Measurements from ENCODE around the gene RMP24.

The RMP24 gene

DNA sequence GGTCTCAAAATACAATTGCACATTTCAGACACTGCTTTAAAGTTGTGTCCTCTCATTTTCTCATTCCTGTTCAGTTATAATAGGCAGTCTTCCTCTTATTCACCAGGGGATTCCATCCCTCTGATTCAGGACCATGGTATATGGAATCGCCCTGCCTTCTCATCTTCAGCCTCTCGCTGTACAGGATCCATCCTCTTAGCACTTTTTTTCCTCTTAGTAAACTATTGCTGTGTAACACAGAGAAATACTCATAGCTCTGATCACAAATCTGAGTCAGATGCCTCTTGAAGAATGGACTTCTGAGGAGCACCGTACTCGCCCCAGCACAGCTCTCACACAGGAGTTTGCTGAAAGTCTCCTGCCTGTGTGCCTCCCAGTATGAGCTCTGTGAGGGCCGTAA, 11.3 kb downstream of the RMP24 start:
- DNase-seq, result no peak
- peaks cover 10 to 12% of the 10 kb centered on the region in 2 donors for H3K4me1 ChIP-seq (ENCODE audit: control insufficient read depth in 1 of 2, insufficient read depth in 2 of 2, low read length in 2 of 2)
- H3K27ac Mint-ChIP-seq, result no peak overlapping the region
- no peak overlapping the region for H3K9ac ChIP-seq (ENCODE audit: insufficient read depth, low read length, poor library complexity, severe bottlenecking)
- no peaks in the 10 kb centered on the region for H3K9me3 ChIP-seq (replicated peaks in 1 of 2; ENCODE audit: control insufficient read depth in 1 of 2, insufficient read depth in 1 of 2, low read length in 2 of 2)
- no peaks in the 10 kb centered on the region for H3K27me3 ChIP-seq (ENCODE audit: control insufficient read depth in 2 of 2, insufficient read depth in 2 of 2, low read length in 2 of 2)
- H3K4me1 Mint-ChIP-seq, result peaks cover 13% of the 10 kb centered on the region
- no peaks in the 10 kb centered on the region for H3K9me3 Mint-ChIP-seq
- 100% methylated on average over 2 of the region's 5 CpGs for WGBS (ENCODE audit: insufficient coverage)
- H3K27ac ChIP-seq (ENCODE audit: low read depth in 1 of 2, low read length in 2 of 2), result no peak overlapping the region
- peaks cover 26 to 57% of the 10 kb centered on the region in 2 donors for H3K36me3 ChIP-seq (replicated peaks in 1 of 2; ENCODE audit: control insufficient read depth in 1 of 2, insufficient read depth in 2 of 2, low read length in 2 of 2)
- H3K79me2 ChIP-seq (ENCODE audit: insufficient read depth, low read length), result no peaks in the 10 kb centered on the region
- H2AFZ ChIP-seq (ENCODE audit: insufficient read depth, low read depth, low read length, poor library complexity, severe bottlenecking), result no peak overlapping the region
- H3K4me2 ChIP-seq (replicated peaks; ENCODE audit: extremely low read depth, low read length, poor library complexity, severe bottlenecking), result no peak overlapping the region
- TF ChIP-seq, protein P1, sequence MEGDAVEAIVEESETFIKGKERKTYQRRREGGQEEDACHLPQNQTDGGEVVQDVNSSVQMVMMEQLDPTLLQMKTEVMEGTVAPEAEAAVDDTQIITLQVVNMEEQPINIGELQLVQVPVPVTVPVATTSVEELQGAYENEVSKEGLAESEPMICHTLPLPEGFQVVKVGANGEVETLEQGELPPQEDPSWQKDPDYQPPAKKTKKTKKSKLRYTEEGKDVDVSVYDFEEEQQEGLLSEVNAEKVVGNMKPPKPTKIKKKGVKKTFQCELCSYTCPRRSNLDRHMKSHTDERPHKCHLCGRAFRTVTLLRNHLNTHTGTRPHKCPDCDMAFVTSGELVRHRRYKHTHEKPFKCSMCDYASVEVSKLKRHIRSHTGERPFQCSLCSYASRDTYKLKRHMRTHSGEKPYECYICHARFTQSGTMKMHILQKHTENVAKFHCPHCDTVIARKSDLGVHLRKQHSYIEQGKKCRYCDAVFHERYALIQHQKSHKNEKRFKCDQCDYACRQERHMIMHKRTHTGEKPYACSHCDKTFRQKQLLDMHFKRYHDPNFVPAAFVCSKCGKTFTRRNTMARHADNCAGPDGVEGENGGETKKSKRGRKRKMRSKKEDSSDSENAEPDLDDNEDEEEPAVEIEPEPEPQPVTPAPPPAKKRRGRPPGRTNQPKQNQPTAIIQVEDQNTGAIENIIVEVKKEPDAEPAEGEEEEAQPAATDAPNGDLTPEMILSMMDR (IDR thresholded peaks at IDR 0.05), result no peak
- H3K4me3 ChIP-seq (replicated peaks in 1 of 3; ENCODE audit: low read depth in 2 of 3, low read length in 3 of 3), result no peak overlapping the region
- no peaks in the 10 kb centered on the region for H3K27me3 Mint-ChIP-seq (ENCODE audit: low read depth in 3 of 3)
- peaks cover 37 to 39% of the 10 kb centered on the region in 2 donors for H3K36me3 Mint-ChIP-seq
- H4K20me1 ChIP-seq (ENCODE audit: insufficient read depth, low read length), result no peaks in the 10 kb centered on the region
- no peak overlapping the region for H3K4me3 Mint-ChIP-seq
- intact Hi-C loops (cut with micrococcal nuclease), result no loop called here

DNA sequence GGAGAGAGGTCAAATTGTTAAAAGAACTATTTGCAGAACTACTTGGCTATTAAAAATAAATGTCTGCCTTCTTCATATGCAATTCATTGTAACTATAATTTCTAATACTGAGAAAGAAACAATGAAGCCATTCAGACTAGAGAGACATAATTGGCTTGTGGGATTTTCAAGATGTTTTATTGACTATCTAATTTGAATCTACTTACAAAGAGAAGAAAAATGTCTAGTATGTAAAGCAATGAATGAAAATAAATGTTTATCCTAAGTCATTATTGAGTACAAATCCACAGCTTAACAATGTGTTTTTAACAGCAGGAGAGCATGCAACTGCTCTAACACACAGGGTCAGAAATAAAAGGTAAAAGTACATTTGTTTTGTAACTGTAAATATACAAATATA, 19.2 kb downstream of the RMP24 start:
- peaks cover 18 to 59% of the 10 kb centered on the region in 2 donors for H3K36me3 ChIP-seq (replicated peaks in 1 of 2; ENCODE audit: control insufficient read depth in 1 of 2, insufficient read depth in 2 of 2, low read length in 2 of 2)
- no peak overlapping the region for H3K4me3 ChIP-seq (replicated peaks in 1 of 3; ENCODE audit: low read depth in 2 of 3, low read length in 3 of 3)
- intact Hi-C loops (cut with micrococcal nuclease), result no loop called here
- Mint-ChIP-seq H3K27ac (no peak overlapping the region), H3K4me3 (no peak overlapping the region), H3K36me3 (peaks cover 35 to 36% of the 10 kb centered on the region in 2 donors), H3K4me1 (peaks cover 2% of the 10 kb centered on the region), H3K27me3 (ENCODE audit: low read depth in 3 of 3) (no peaks in the 10 kb centered on the region), H3K9me3 (no peaks in the 10 kb centered on the region)
- H3K9me3 ChIP-seq (replicated peaks in 1 of 2; ENCODE audit: control insufficient read depth in 1 of 2, insufficient read depth in 1 of 2, low read length in 2 of 2), result no peaks in the 10 kb centered on the region
- no peaks in the 10 kb centered on the region for H3K4me1 ChIP-seq (ENCODE audit: control insufficient read depth in 1 of 2, insufficient read depth in 2 of 2, low read length in 2 of 2)
- no peak overlapping the region for H3K9ac ChIP-seq (ENCODE audit: insufficient read depth, low read length, poor library complexity, severe bottlenecking)
- H3K27ac ChIP-seq (ENCODE audit: low read depth in 1 of 2, low read length in 2 of 2), result no peak overlapping the region
- no peaks in the 10 kb centered on the region for H3K27me3 ChIP-seq (ENCODE audit: control insufficient read depth in 2 of 2, insufficient read depth in 2 of 2, low read length in 2 of 2)
- H3K4me2 ChIP-seq (replicated peaks; ENCODE audit: extremely low read depth, low read length, poor library complexity, severe bottlenecking), result no peak overlapping the region
- no peaks in the 10 kb centered on the region for H3K79me2 ChIP-seq (ENCODE audit: insufficient read depth, low read length)
- TF ChIP-seq, protein P1 (IDR thresholded peaks at IDR 0.05), result no peak
- DNase-seq, result no peak
- no peak overlapping the region for H2AFZ ChIP-seq (ENCODE audit: insufficient read depth, low read depth, low read length, poor library complexity, severe bottlenecking)
- H4K20me1 ChIP-seq (ENCODE audit: insufficient read depth, low read length), result no peaks in the 10 kb centered on the region

All from CD14-positive monocyte (primary cell).